HUES48 (cell line): ENCODE results near the gene SIM1.

Source experiments
- H3K27ac ChIP-seq: one replicate; pipeline ENCODE4 v1.7.0; 2013; ENCODE audit warnings: low read depth, low read length, inconsistent platforms
- H3K27me3 ChIP-seq: 2 replicates; pipeline ENCODE4 v1.6.1; 2013; ENCODE audit warnings: mild to moderate bottlenecking, low read length; ENCODE audit not compliant: control insufficient read depth, insufficient read depth
- H3K36me3 ChIP-seq: 2 replicates; pipeline ENCODE4 v1.6.1; 2013; ENCODE audit warnings: low read length; ENCODE audit not compliant: control insufficient read depth, insufficient read depth
- H3K4me1 ChIP-seq: 2 replicates; pipeline ENCODE4 v1.6.1; 2013; ENCODE audit warnings: mild to moderate bottlenecking, low read length; ENCODE audit not compliant: control insufficient read depth, insufficient read depth
- H3K4me3 ChIP-seq: 2 replicates; pipeline ENCODE4 v1.5.1; 2013; ENCODE audit warnings: mild to moderate bottlenecking, low read depth, low read length
- H3K9ac ChIP-seq: 2 replicates; pipeline ENCODE4 v1.6.1; 2013; ENCODE audit warnings: mild to moderate bottlenecking, low read depth, low read length, moderate library complexity
- H3K9me3 ChIP-seq: 2 replicates; pipeline ENCODE4 v1.6.1; 2013; ENCODE audit warnings: low read length; ENCODE audit not compliant: control insufficient read depth, insufficient read depth

Gene SIM1

GRCh38 chr6:100440935-100441334 is 23.8 kb downstream of the SIM1 start:
- Histone ChIP-seq H3K27ac (no peak overlapping the region), H3K9me3 (no peaks in the 10 kb centered on the region), H3K9ac (no peak overlapping the region), H3K4me1 (no peaks in the 10 kb centered on the region), H3K36me3 (no peaks in the 10 kb centered on the region), H3K4me3 (no peak overlapping the region), H3K27me3 (peaks cover 31% of the 10 kb centered on the region)

DNA sequence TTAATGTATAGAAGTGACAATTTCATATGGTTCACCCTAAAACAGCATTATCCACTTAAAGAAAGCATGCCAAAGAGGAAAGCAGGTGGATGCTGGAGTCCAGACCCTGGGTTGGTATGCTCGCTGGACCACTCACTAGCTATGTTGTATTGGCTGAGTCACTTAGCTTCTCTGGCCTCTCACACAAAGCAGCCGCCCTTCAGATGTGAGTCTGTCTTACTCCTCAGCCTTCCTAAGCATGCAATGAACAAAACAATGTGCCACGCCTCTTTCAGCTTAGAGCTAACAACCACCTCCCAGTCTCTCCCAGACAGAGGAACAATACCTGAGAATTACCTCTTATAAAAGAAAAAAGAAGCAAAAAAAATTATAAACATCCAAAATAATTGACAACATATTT is 29.4 kb downstream of the SIM1 start:
- Histone ChIP-seq H3K27ac (no peak overlapping the region), H3K4me3 (no peak overlapping the region), H3K9ac (no peak overlapping the region), H3K4me1 (peaks cover 18% of the 10 kb centered on the region), H3K9me3 (no peaks in the 10 kb centered on the region), H3K36me3 (no peaks in the 10 kb centered on the region), H3K27me3 (no peaks in the 10 kb centered on the region)

GRCh38 chr6:100433726-100434435 is 30.8 kb downstream of the SIM1 start:
- H3K4me1 ChIP-seq, result peaks cover 18% of the 10 kb centered on the region
- H3K9ac ChIP-seq, result no peak overlapping the region
- no peaks in the 10 kb centered on the region for H3K9me3 ChIP-seq
- peak overlapping the region; percentile 10 for H3K27ac ChIP-seq
- no peak overlapping the region for H3K4me3 ChIP-seq
- no peaks in the 10 kb centered on the region for H3K36me3 ChIP-seq
- no peaks in the 10 kb centered on the region for H3K27me3 ChIP-seq

- Histone ChIP-seq H3K27me3 (no peaks in the 10 kb centered on the region), H3K36me3 (no peaks in the 10 kb centered on the region), H3K9ac (no peak overlapping the region), H3K4me3 (no peak overlapping the region), H3K4me1 (peaks cover 18% of the 10 kb centered on the region), H3K27ac (no peak overlapping the region), H3K9me3 (no peaks in the 10 kb centered on the region)
Observed at GRCh38 chr6:100432136-100432535, 32.6 kb downstream of the SIM1 start.

- H3K4me3 ChIP-seq, result no peak overlapping the region
- no peaks in the 10 kb centered on the region for H3K9me3 ChIP-seq
- no peak overlapping the region for H3K9ac ChIP-seq
- no peak overlapping the region for H3K27ac ChIP-seq
- peaks cover 29% of the 10 kb centered on the region for H3K4me1 ChIP-seq
- no peaks in the 10 kb centered on the region for H3K27me3 ChIP-seq
- no peaks in the 10 kb centered on the region for H3K36me3 ChIP-seq
Observed at GRCh38 chr6:100430962-100431361, 33.8 kb downstream of the SIM1 start.

DNA sequence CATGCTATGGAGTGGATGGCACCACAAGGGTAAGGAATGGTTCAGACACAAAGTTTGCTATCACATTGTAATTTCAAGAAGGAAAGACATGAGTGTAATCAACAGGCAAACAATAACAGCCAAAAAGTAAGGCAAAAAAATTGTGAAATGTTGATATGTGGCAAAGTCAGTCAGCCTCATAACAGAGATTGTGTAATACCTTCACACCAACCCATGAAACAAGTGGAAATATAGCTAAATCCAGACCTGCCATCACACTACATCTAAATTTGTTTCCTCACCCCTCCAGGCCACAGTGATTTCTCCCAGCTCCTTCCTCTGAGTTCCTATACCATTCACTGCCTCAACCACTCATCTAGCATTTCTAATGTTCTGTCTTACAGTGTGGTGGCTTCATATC is 37.3 kb downstream of the SIM1 start:
- Histone ChIP-seq H3K4me3 (no peak overlapping the region), H3K9ac (no peak overlapping the region), H3K27ac (no peak overlapping the region), H3K9me3 (no peaks in the 10 kb centered on the region), H3K36me3 (no peaks in the 10 kb centered on the region), H3K27me3 (no peaks in the 10 kb centered on the region), H3K4me1 (peaks cover 19% of the 10 kb centered on the region)

GRCh38 chr6:100426744-100427338 is 37.9 kb downstream of the SIM1 start:
- H3K27ac ChIP-seq, result no peak overlapping the region
- H3K36me3 ChIP-seq, result no peaks in the 10 kb centered on the region
- H3K9me3 ChIP-seq, result no peaks in the 10 kb centered on the region
- no peak overlapping the region for H3K4me3 ChIP-seq
- peaks cover 13% of the 10 kb centered on the region for H3K4me1 ChIP-seq
- no peak overlapping the region for H3K9ac ChIP-seq
- no peaks in the 10 kb centered on the region for H3K27me3 ChIP-seq

- Histone ChIP-seq H3K9ac (no peak overlapping the region), H3K36me3 (no peaks in the 10 kb centered on the region), H3K4me3 (no peak overlapping the region), H3K4me1 (peaks cover 16% of the 10 kb centered on the region), H3K9me3 (no peaks in the 10 kb centered on the region), H3K27me3 (no peaks in the 10 kb centered on the region), H3K27ac (no peak overlapping the region)
Observed at GRCh38 chr6:100426241-100426640, 38.5 kb downstream of the SIM1 start.

GRCh38 chr6:100420711-100421110 is 44.0 kb downstream of the SIM1 start:
- no peaks in the 10 kb centered on the region for H3K36me3 ChIP-seq
- no peak overlapping the region; the same call in 1 of the 2 replicates for H3K4me3 ChIP-seq
- no peaks in the 10 kb centered on the region for H3K27me3 ChIP-seq
- peak overlapping the region; percentile 48 for H3K27ac ChIP-seq
- no peaks in the 10 kb centered on the region for H3K9me3 ChIP-seq
- H3K4me1 ChIP-seq, result peaks cover 18% of the 10 kb centered on the region
- H3K9ac ChIP-seq, result no peak overlapping the region

GRCh38 chr6:100417036-100417435 is 47.7 kb downstream of the SIM1 start:
- Histone ChIP-seq H3K9ac (no peak overlapping the region), H3K36me3 (no peaks in the 10 kb centered on the region), H3K27ac (no peak overlapping the region), H3K9me3 (no peaks in the 10 kb centered on the region), H3K27me3 (no peaks in the 10 kb centered on the region), H3K4me1 (peaks cover 22% of the 10 kb centered on the region), H3K4me3 (no peak overlapping the region)

GRCh38 chr6:100415768-100416167 is 49.0 kb downstream of the SIM1 start:
- no peak overlapping the region for H3K4me3 ChIP-seq
- H3K27me3 ChIP-seq, result no peaks in the 10 kb centered on the region
- no peaks in the 10 kb centered on the region for H3K9me3 ChIP-seq
- no peaks in the 10 kb centered on the region for H3K36me3 ChIP-seq
- peaks cover 14% of the 10 kb centered on the region for H3K4me1 ChIP-seq
- no peak overlapping the region for H3K27ac ChIP-seq
- no peak overlapping the region for H3K9ac ChIP-seq
